CD14-positive monocyte (primary cell): ENCODE results near the gene AFG3L2. TPM values are rescaled to one million over a fixed set of nuclear protein-coding genes. Genes with fewer than 3 reads are reported as not detected.
A peak's percentile ranks its signal among the peaks of the same experiment; 100 is the strongest.

Experiments
- DNase-seq, 3 donors: peaks; one replicate each; pipeline ENCODE4 v3.0.0-alpha.2; 2011 to 2022
- H2AFZ ChIP-seq: 2 replicates; pipeline ENCODE4 v1.6.0; 2012; ENCODE audit warnings: mild to moderate bottlenecking, low read depth, low read length, inconsistent platforms; ENCODE audit not compliant: insufficient read depth, poor library complexity, severe bottlenecking
- H3K27ac ChIP-seq, 2 donors: 1 replicate in 1 of 2; 2 replicates in 1 of 2; pipeline ENCODE4 v1.5.1; 2012 to 2013; ENCODE audit warnings: low read length in 2 of 2, control low read depth in 1 of 2, inconsistent platforms in 1 of 2, low read depth in 1 of 2, mild to moderate bottlenecking in 1 of 2
- H3K27me3 ChIP-seq, 2 donors: one replicate each; pipeline versions ENCODE4 v1.6.0 to v1.6.1; 2011 to 2013; ENCODE audit warnings: low read length in 2 of 2; ENCODE audit not compliant: control insufficient read depth in 2 of 2, insufficient read depth in 2 of 2
- H3K36me3 ChIP-seq, 2 donors: replicated peaks in 1 of 2; 1 replicate in 1 of 2; 2 replicates in 1 of 2; pipeline versions ENCODE4 v1.5.1 to v1.6.1; 2012 to 2013; ENCODE audit warnings: low read length in 2 of 2, control low read depth in 1 of 2, inconsistent platforms in 1 of 2, mild to moderate bottlenecking in 1 of 2; ENCODE audit not compliant: insufficient read depth in 2 of 2, control insufficient read depth in 1 of 2
- H3K4me1 ChIP-seq, 2 donors: 1 replicate in 1 of 2; 2 replicates in 1 of 2; pipeline versions ENCODE4 v1.5.1 to v1.6.1; 2012 to 2013; ENCODE audit warnings: low read length in 2 of 2, control low read depth in 1 of 2, inconsistent platforms in 1 of 2, mild to moderate bottlenecking in 1 of 2, moderate library complexity in 1 of 2; ENCODE audit not compliant: insufficient read depth in 2 of 2, control insufficient read depth in 1 of 2
- H3K4me2 ChIP-seq: replicated peaks from 2 replicates; pipeline ENCODE3; 2012; ENCODE audit warnings: low read length, moderate library complexity, mild to moderate bottlenecking; ENCODE audit not compliant: poor library complexity, severe bottlenecking; ENCODE audit errors: extremely low read depth
- H3K4me3 ChIP-seq, 3 experiments: fragments of 200-600 bp in 1 of 3; sonication (generic) in 1 of 3; replicated peaks in 1 of 3; 1 replicate in 2 of 3; 2 replicates in 1 of 3; pipeline ENCODE4 v1.5.1; 2011 to 2013; ENCODE audit warnings: low read length in 3 of 3, mild to moderate bottlenecking in 3 of 3, control low read depth in 2 of 3, low read depth in 2 of 3, inconsistent platforms in 1 of 3, moderate library complexity in 1 of 3
- H3K79me2 ChIP-seq: 2 replicates; pipeline ENCODE4 v1.6.0; 2012; ENCODE audit warnings: mild to moderate bottlenecking, control low read depth, inconsistent platforms, low read length, moderate library complexity; ENCODE audit not compliant: insufficient read depth
- H3K9ac ChIP-seq: 2 replicates; pipeline ENCODE4 v1.6.0; 2017; ENCODE audit warnings: low read length, mild to moderate bottlenecking; ENCODE audit not compliant: insufficient read depth, poor library complexity, severe bottlenecking
- H3K9me3 ChIP-seq, 2 donors: replicated peaks in 1 of 2; 1 replicate in 1 of 2; 2 replicates in 1 of 2; pipeline versions ENCODE4 v1.5.1 to v1.6.1; 2012 to 2013; ENCODE audit warnings: low read length in 2 of 2, control low read depth in 1 of 2; ENCODE audit not compliant: control insufficient read depth in 1 of 2, insufficient read depth in 1 of 2
- H4K20me1 ChIP-seq: 2 replicates; pipeline ENCODE4 v1.6.0; 2012; ENCODE audit warnings: mild to moderate bottlenecking, low read length, control low read depth, moderate library complexity; ENCODE audit not compliant: insufficient read depth
- H3K27ac Mint-ChIP-seq, 7 donors: one replicate each; pipeline ENCODE4 v1.8.0; 2020; ENCODE audit warnings: mild to moderate bottlenecking in 7 of 7, mixed read lengths in 7 of 7, moderate library complexity in 6 of 7, inconsistent platforms in 2 of 7
- H3K27me3 Mint-ChIP-seq, 3 donors: one replicate each; pipeline ENCODE4 v1.8.0; 2021 to 2022; ENCODE audit warnings: low read depth in 3 of 3, mild to moderate bottlenecking in 3 of 3, mixed read lengths in 3 of 3, moderate library complexity in 3 of 3, inconsistent platforms in 1 of 3
- H3K36me3 Mint-ChIP-seq, 2 donors: one replicate each; pipeline ENCODE4 v1.8.0; 2020; ENCODE audit warnings: mixed read lengths in 2 of 2, inconsistent platforms in 1 of 2, mild to moderate bottlenecking in 1 of 2
- H3K4me1 Mint-ChIP-seq: one replicate; pipeline ENCODE4 v1.8.0; 2020; ENCODE audit warnings: mild to moderate bottlenecking, mixed read lengths
- H3K4me3 Mint-ChIP-seq, 2 donors: one replicate each; pipeline ENCODE4 v1.8.0; 2020; ENCODE audit warnings: mild to moderate bottlenecking in 2 of 2, mixed read lengths in 2 of 2, moderate library complexity in 1 of 2
- H3K9me3 Mint-ChIP-seq, 7 donors: one replicate each; pipeline ENCODE4 v1.8.0; 2020 to 2022; ENCODE audit warnings: mixed read lengths in 7 of 7, mild to moderate bottlenecking in 6 of 7, moderate library complexity in 6 of 7, inconsistent platforms in 2 of 7
- CTCF ChIP-seq: fragments of 200-600 bp; IDR thresholded peaks from one replicate; pipeline ENCODE4 v1.8.0; 2022; ENCODE audit warnings: antibody characterized with exemption, mild to moderate bottlenecking
- WGBS: methylation state at CpG from one replicate; pipeline ENCODE4 v1.1.5; 2013; ENCODE audit warnings: missing lambda C conversion rate; ENCODE audit not compliant: insufficient coverage; 5-methylcytosine and 5-hydroxymethylcytosine counted together
- intact Hi-C, 2 donors: fragments of 100-400 bp; cut with micrococcal nuclease; formaldehyde crosslinking; loops; one replicate each; pipeline versions ENCODE4 v1.15.0 to v1.15.1; 2023
- polyA plus RNA-seq, 3 donors: library from polyadenylated mRNA; depleted of rRNA in 1 of 3; unstranded in 2 of 3; stranded (reverse) in 1 of 3; fragments of 300-500 nt in 2 of 3; fragments of >200 nt in 1 of 3; fragmentation: Illumina TruSeq in 2 of 3; gene quantifications; 1 replicate in 2 of 3; 2 replicates in 1 of 3; pipeline ENCODE4 v1.2.3, GENCODE V29; 2012 to 2021

AFG3L2 gene
- polyA plus RNA-seq, 3 donors: 13.9 to 15.5 (median 13.9) TPM

GRCh38 chr18:12366784-12367183 lies 10.2 kb downstream of the AFG3L2 start:
- H3K4me3 Mint-ChIP-seq: no peak overlapping the region
- H3K79me2 ChIP-seq: peaks cover 31% of the 10 kb centered on the region
- intact Hi-C loops: no loop called here
- peaks cover 3% of the 10 kb centered on the region for H4K20me1 ChIP-seq
- WGBS: 100% methylated on average over 2 of the region's 5 CpGs
- H3K27me3 ChIP-seq: no peaks in the 10 kb centered on the region
- H3K4me2 ChIP-seq: no peak overlapping the region
- no peak overlapping the region for H3K27ac ChIP-seq
- peaks cover 63 to 83% of the 10 kb centered on the region in 2 donors for H3K36me3 Mint-ChIP-seq
- no peak overlapping the region for H3K4me3 ChIP-seq
- no peak overlapping the region for H2AFZ ChIP-seq
- TF ChIP-seq CTCF: no peak
- H3K4me1 Mint-ChIP-seq: peaks cover 7% of the 10 kb centered on the region
- no peak for DNase-seq
- no peaks in the 10 kb centered on the region for H3K27me3 Mint-ChIP-seq
- no peaks in the 10 kb centered on the region for H3K9me3 ChIP-seq
- H3K4me1 ChIP-seq: peaks cover 2 to 5% of the 10 kb centered on the region in 2 donors
- H3K36me3 ChIP-seq: peaks cover 71 to 93% of the 10 kb centered on the region in 2 donors
- no peaks in the 10 kb centered on the region for H3K9me3 Mint-ChIP-seq
- peak overlapping the region in 2 of 7 donors; percentile 10 to 44 for H3K27ac Mint-ChIP-seq
- H3K9ac ChIP-seq: no peak overlapping the region

- H3K36me3 Mint-ChIP-seq: peaks cover 66 to 84% of the 10 kb centered on the region in 2 donors
- Histone ChIP-seq H3K36me3 (peaks cover 75 to 97% of the 10 kb centered on the region in 2 donors), H3K27me3 (no peaks in the 10 kb centered on the region), H4K20me1 (peaks cover 1% of the 10 kb centered on the region), H3K4me3 (no peak overlapping the region), H3K4me1 (peaks cover 2 to 5% of the 10 kb centered on the region in 2 donors), H3K27ac (no peak overlapping the region), H2AFZ (no peak overlapping the region), H3K79me2 (peaks cover 27% of the 10 kb centered on the region), H3K9ac (no peak overlapping the region), H3K9me3 (no peaks in the 10 kb centered on the region), H3K4me2 (no peak overlapping the region)
- H3K27ac Mint-ChIP-seq: no peak overlapping the region
- no peak overlapping the region for H3K4me3 Mint-ChIP-seq
- no peaks in the 10 kb centered on the region for H3K9me3 Mint-ChIP-seq
- DNase-seq: no peak
- WGBS: 99% methylated on average over 7 of the region's 8 CpGs
- intact Hi-C loops: no loop called here
- peaks cover 5% of the 10 kb centered on the region for H3K4me1 Mint-ChIP-seq
- no peaks in the 10 kb centered on the region for H3K27me3 Mint-ChIP-seq
- TF ChIP-seq CTCF: no peak
Observed at GRCh38 chr18:12366379-12366778, 10.6 kb downstream of the AFG3L2 start.
